ENCODE measurements around the gene RGP1.

GRCh38 chr9:35725362-35725761, 23.7 kb upstream of the RGP1 start:
- TF ChIP-seq POLR2A (IDR thresholded peaks at IDR 0.05) (no peak), CTCF (IDR thresholded peaks at IDR 0.05 in 8 of 11, conservative IDR thresholded peaks at IDR 0.05 in 3 of 11) (no peak)
